ENCODE data around the gene VPS72. TPM values are rescaled to one million over a fixed set of nuclear protein-coding genes. Genes with fewer than 3 reads are reported as not detected.

VPS72 gene
- 10 to 100 TPM; 21.5 to 26.9 (median 24.4) TPM for total RNA-seq

GRCh38 chr1:151189637-151190445 lies at the start of gene VPS72:
Gene VPS72 (minus strand): TSS chr1:151190197. CDS start chr1:151190121, 76 bp downstream.
- H3K4me1 ChIP-seq = peaks cover 0 to 17% (median 6%) of the 10 kb centered on the region in 4 donors
- no peaks in the 10 kb centered on the region for H3K27me3 ChIP-seq
- peak; percentile 84 to 95 (median 86) for DNase-seq
- peak within 1 kb of the TSS; percentile 73 to 85 (median 74) for H3K27ac ChIP-seq
- H3K36me3 ChIP-seq = peaks cover 0 to 10% (median 0%) of the 10 kb centered on the region in 3 donors
- no peaks in the 10 kb centered on the region for H3K9me3 ChIP-seq
- peak within 1 kb of the TSS; percentile 62 to 84 (median 78) for H3K4me3 ChIP-seq
- TF ChIP-seq CTCF (IDR thresholded peaks at IDR 0.05) (peak in 4 of 6 experiments; percentile 32 to 52 (median 50)), POLR2A (IDR thresholded peaks at IDR 0.05) (peak; percentile 26 to 70)

- Histone ChIP-seq H3K9me3 (no peaks in the 10 kb centered on the region), H3K36me3 (peaks cover 0 to 98% (median 5%) of the 10 kb centered on the region in 3 donors), H3K4me1 (no peaks in the 10 kb centered on the region), H3K4me3 (no peak overlapping the region), H3K27ac (no peak overlapping the region), H3K27me3 (no peaks in the 10 kb centered on the region)
- no peak for TF ChIP-seq CTCF (IDR thresholded peaks at IDR 0.05)
- TF ChIP-seq POLR2A (IDR thresholded peaks at IDR 0.05) = no peak
- DNase-seq = no peak
Measured at GRCh38 chr1:151238467-151238739, 48.4 kb upstream of the VPS72 start.

- H3K36me3 ChIP-seq = peaks cover 0 to 98% (median 5%) of the 10 kb centered on the region in 3 donors
Measured at GRCh38 chr1:151237678-151238466, 47.9 kb upstream of the VPS72 start.

GRCh38 chr1:151235235-151235634 lies 45.2 kb upstream of the VPS72 start:
- DNase-seq = no peak
- Histone ChIP-seq H3K27me3 (no peaks in the 10 kb centered on the region), H3K36me3 (peaks cover 0 to 98% (median 5%) of the 10 kb centered on the region in 3 donors), H3K27ac (peak overlapping the region in 1 of 4 donors; percentile 36), H3K4me1 (no peaks in the 10 kb centered on the region), H3K9me3 (no peaks in the 10 kb centered on the region), H3K4me3 (no peak overlapping the region)
- TF ChIP-seq CTCF (IDR thresholded peaks at IDR 0.05) (no peak), POLR2A (IDR thresholded peaks at IDR 0.05) (no peak)

More at GRCh38 chr1:151237678-151238466, 47.9 kb upstream of the VPS72 start:
- no peak for DNase-seq
- Histone ChIP-seq H3K27ac (no peak overlapping the region), H3K27me3 (no peaks in the 10 kb centered on the region), H3K4me1 (no peaks in the 10 kb centered on the region), H3K4me3 (no peak overlapping the region), H3K9me3 (no peaks in the 10 kb centered on the region)
- TF ChIP-seq CTCF (IDR thresholded peaks at IDR 0.05) (no peak), POLR2A (IDR thresholded peaks at IDR 0.05) (no peak)

- peaks cover 0 to 29% (median 0%) of the 10 kb centered on the region in 3 donors for H3K36me3 ChIP-seq
- H3K4me3 ChIP-seq = no peak overlapping the region
- TF ChIP-seq CTCF (IDR thresholded peaks at IDR 0.05) (no peak), POLR2A (IDR thresholded peaks at IDR 0.05) (no peak)
- H3K27me3 ChIP-seq = no peaks in the 10 kb centered on the region
- no peak overlapping the region for H3K27ac ChIP-seq
- no peaks in the 10 kb centered on the region for H3K9me3 ChIP-seq
- H3K4me1 ChIP-seq = no peaks in the 10 kb centered on the region
- DNase-seq = no peak
Measured at GRCh38 chr1:151222130-151222529, 32.1 kb upstream of the VPS72 start.
